T follicular helper cell (primary cell): Measurements from ENCODE around the gene MYO9A.

ENCODE experiments used
- DNase-seq: peaks from one replicate; pipeline ENCODE4 v3.0.0-alpha.2; 2020; ENCODE audit warnings: low read depth

The MYO9A gene

DNA sequence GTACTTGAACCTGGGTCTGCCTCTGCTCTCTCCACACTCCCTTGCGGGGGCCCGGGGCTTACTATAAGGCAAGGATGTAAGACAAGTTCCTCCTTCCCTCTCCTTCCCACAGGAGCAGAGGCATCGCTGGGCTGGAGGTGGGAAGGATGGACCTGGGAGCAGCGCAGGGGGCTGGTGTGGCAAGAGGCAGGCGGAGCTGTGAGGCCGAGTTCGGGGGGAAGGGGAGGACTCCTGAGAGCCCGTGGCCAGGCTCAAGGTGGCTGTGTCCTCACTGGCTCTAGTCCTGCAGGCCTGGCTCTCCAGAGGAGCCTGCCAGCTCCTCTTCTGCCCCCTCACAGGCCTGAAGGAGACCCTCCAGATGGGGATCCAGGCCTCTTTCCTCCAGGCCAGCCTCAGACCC, 308.6 kb downstream of the MYO9A start:
- no peak for DNase-seq

DNA sequence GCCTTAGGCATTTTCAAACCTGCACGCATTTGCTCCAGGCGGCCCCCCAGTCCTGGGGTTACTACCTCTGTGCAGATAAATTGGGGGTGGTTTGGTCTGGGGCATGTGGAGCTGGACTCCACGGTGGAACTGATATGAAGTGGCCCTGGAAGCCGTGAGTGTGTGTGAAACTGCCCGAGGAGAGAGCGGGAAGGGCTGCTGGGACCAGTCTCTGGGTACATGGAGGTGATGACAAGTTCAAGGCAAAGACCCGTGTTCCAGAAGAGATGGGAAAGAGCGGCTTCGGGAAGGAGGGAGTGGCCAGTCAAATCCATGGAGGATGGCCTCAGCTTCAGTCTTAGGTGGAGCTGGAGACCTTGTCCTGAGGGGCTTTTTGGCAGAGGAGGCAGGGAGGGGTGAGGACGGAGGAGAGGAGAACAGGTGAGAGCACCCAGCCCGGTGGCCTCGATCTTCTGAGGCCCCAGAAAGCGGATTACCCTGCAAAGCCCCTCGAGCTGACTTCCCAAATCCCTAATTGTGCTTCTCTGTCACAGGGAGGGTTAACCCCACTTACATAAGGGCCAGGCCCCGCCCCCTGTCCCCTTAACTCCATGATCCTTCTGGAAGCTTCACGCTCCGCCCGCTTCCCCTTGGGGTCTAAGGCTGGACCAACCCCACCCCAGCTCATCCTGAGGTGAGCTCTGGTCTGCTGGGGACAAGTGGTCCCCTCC, 309.5 kb downstream of the MYO9A start:
- DNase-seq = no peak

DNA sequence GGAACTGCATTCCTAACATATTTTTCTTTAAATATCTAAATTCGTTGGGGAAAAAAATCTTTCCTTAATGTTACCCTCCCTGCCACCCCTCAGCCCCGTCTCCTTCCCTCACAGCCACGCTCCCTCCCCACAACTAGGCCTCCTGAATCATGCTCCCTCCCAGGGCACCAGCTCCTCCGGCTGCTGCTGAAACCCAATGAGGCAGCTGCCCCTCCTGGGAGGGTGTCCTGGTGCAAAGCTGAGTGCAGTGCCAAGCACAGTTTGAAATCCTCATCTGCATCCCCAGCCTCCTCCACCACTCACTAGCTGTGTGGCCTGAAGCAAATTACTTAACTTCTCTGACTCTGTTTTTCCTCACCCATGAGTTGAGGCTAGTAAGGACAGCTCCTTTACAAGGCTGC, 310.3 kb downstream of the MYO9A start:
- no peak for DNase-seq

DNA sequence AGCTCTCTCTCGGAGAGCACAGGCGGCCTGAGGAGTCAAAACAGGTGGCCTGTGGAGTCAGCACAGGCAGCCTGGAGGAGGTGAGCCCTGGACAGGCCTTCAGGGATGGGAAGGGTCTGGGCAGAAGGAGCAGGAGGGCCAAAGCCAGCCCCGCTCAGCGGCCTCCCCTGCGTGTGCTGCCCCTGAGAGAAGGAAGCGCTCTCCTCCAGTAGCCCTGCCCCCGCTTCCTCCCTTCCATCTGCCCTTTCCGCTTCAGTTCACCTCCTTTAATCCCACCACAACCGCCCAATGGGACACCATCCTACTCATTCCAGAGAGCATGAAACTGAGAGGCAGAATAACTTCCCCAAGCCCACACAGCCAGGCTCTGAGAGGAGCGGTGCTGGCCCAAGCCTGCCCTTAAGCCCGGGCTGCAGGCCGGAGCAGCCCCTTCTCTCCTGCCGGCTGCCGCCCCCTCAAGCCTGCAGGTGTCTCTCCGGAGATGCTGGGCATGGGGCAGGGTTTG, 310.8 kb downstream of the MYO9A start:
- DNase-seq = no peak

DNA sequence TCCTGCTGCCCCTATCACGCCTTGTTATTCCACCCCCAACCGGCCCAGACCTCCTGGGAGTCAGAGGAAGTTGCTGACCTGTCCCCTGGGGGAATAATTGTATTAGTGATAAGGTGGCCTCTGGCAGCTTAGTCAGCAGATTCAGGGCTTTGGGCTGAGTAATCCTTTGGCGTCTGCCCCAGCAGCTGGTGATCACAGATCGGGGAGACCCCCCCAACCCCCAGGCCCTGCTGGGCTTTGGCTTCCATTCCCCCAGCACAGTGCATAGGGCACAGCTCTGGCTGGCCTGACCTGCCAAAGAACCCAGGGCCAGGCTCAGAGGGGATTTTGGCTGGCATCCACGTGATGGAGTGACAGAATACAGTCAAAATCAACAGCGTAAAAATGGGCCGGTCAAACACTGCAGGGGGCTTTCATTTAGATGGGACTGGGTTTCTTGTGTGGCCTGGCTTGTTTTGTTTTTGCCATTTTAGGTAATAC, 311.5 kb downstream of the MYO9A start:
- no peak for DNase-seq

DNA sequence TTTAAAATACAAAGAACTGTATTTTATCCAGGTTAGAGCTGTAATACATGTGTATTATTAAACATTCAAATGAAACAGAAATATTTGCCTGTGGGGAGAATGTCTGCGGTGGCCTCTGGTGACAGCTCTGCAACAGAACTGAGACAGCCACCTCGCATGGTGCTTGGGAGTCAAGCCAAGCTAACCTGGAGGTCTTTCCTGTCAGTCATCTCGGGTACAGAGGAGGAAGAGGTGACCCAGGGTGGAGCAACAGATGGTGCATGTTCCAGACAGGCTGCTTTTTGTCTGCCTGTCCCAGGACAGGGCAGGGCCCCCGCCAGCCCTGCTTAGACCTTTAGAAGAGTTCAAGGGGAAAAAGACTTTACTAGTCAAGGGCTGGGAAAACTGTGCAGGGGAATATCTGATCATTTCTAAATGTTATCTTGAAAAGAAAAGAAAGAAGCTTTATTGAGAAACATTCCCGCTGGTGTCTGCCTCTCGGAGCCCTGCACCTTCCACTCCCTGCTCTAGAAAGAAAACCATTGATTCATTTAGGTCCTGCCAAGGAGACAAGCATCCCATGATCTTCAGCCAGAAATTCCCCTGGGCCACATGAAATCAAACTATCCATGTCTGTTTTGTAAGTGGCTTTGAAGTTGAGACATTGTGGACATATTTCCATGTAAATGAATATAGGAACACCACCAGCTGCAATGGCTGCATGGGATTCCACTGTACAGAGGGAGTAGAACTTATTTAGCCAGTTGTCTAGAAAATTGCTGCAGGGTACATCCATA, 313.1 kb downstream of the MYO9A start:
- DNase-seq = no peak

DNA sequence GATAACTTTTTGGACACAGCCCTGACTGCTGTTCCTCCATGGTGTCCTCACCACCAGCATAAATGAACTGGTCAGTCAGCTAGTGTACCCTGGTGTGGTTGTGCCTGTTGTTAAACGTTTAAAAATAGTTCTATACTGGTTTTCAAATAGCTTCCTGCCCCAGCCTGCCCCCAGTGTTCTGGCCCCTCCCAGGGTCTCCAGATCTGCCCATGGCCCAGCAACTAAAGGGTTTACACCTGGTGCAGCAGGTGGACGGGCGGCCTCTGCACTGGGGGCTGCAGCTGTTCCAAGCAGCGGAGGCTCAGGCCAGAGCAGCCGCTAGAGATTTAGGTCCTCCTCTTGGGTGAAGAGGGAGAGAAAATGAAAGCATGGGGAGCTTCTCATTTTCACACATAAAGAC, 313.7 kb downstream of the MYO9A start:
- no peak for DNase-seq

DNA sequence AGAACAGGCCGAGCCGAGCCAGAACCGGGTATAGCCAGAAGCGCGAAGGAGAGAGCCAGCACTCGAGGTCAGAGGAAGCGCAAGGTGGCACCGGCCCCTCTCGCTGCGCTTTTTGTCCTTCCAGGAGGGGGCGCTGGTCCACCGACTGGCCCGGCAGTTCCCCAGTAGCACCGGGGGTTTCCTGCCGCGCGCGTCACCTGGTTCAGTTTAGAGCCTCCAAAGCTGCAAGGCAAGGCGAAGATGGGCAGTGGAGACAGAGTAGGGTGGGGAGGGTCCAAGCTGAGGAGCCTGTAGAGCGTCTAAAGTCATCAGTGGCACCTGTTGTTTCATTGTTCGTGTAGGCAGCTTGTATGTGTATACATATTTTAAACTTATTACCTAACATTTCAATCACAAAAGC, 315.2 kb downstream of the MYO9A start:
- no peak for DNase-seq

DNA sequence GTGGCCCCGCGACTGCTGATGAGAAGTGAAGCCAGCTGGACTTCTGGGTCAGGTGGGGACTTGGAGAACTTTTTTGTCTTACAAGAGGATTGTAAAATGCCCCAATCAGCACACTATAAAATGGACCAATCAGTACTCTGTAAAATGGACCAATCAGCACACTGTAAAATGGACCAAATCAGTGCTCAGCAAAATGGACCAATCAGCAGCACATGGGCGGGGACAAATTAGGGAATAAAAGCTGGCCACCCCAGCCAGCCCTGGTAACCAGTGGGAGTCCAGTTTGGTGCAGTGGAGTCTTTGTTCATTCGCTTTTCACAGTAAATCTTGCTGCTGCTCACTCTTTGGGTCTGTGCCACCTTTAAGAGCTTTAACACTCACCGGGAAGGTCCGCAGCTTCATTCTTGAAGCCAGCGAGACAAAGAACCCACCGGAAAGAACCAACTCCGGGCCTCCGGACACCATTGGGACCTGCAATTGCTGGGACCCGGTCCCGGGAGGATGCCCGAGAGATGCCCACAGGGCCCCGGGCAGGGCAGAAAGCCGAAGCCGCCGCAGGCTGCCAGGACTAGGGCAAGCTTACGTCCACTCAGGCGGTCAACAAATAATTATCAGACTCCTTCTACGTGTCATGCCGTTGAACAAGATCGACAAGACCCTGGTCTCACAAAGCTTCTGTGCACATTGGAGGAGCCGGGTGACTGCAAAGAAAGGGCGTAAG, 315.9 kb downstream of the MYO9A start:
- DNase-seq = no peak

DNA sequence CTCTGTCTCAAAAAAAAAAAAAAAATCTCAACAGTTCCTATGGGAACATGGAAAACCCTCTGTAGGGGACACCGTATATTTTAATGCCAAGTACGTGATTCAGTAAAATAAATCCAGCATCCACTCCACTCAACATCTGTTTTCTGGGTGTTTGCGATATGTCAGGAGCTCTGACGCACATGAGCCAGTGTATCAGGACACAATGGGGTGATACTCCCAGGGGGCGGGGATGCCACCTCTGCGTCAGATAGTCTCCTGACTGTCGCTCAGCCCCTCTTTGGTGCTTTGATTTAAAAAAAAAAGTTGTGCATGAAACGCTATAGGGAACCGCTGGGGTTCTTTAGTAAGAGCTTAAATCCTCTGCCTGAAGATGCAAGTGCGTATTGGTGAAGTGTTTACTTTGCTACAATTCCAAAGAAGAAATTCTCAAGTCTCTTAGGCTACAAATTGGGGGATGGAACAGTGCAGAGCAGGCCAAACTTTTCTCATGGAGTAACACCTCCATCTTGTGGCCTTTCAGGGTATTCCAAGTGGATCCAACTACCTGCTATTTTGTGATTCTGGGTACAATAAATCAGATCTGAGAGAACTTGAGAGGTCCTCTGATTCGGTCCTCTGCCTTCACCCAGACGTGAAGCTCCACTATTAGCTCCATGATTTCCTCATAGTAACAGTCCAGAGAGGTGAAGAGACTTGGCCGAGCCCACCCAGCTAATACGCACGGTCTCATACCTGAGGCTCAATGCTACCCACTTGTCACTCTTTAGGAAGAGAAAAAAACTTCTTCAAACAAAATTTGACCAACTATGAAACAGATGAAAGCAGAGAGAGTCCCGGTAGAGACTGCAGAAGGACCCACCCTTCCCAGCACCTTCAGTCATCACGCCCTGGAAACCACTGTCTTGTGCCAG, 316.9 kb downstream of the MYO9A start:
- DNase-seq = no peak

DNA sequence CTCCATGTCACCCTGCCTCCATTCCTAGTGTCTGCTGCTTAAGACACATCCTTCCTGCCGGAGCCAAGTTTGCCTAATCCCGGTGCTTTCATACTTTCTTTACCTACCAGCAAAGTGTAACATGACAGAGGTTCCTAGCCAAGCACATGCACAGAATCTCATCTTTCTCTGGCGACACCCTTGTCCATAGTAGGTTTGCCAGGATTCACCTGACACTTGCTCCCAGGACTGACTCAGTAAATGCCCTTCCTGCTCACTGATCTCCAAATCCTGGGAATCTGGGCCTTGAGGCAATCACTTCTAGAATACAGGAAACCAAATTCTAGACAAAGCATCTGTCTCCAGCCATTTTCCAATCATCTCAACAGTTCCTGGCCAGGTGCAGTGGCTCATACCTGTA, 317.8 kb downstream of the MYO9A start:
- DNase-seq = no peak

DNA sequence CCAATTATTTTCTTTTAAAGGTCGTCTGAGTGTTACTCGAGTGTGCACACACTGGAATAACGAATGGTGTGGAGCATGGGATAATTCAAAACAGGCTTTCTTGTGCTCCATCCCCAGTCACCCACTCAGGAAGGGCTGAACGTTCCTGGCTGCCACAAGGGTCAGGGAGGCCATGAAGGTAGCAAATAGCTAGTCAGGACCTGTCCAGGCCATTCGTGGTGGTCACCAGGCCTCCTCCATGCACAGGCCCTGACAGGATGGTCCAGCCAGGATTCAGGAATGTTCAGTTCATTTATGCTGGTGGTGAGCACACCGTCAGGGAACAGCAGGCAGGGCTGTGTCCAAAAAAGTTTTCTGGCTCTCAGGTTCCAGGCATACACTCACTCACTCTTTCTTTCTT, 319.3 kb downstream of the MYO9A start:
- DNase-seq = no peak

DNA sequence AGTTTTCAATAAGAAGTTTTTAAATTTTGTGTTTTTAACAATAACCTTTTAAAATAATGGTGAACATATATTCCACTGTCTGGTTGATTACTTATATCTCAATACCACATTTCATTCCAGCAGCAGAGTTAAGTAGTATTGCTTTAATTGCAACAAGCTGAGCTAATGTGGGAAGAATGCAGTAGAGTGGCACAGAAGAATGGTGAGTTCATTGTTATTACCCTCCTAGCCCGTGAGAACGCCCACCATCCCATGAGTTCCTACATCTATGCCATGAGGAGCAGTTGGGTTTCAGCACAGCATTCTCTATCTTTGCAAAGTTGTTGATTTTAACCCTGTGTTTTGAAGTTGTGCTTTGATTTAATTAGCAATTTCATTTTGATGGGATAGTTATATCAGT, 325.4 kb downstream of the MYO9A start:
- DNase-seq = no peak

DNA sequence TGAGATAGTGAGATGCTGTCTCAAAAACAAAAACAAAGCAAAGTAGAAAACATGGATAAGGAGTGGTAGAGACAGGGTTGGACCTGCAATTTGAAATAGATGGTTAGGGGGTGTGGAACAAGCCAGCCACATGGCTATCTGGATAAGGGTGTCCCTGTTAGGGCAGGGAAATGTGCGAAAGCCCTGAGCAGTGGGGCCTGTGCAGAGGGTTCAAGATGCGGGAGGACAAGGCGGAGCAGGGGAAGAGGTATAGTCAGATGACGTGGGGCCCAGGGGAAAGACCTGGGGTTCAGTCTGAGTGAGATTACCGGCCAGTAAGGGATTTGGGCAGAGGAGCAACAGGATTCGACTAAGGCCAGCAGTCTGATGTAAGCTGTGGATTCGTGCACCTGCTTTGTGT, 326.0 kb downstream of the MYO9A start:
- DNase-seq = no peak

DNA sequence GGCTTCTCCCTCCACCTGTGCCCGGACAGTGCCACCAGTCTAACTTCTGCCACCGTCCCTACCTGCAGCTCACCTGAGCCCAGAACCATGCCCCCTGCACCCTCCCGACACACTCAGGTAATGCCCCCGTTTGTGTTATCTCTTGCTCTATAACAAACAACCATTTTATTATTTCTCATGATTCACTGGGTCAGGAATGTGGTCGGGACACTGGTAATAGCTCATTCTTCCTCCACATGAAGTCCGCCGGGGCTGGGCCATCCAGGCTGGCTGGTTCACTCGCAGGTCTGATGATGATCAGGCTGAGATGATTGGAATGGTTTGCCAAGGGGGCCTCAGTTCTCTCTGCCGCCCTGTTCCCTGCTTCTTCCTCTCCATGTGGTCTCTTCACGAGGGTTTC, 327.9 kb downstream of the MYO9A start:
- DNase-seq = no peak

DNA sequence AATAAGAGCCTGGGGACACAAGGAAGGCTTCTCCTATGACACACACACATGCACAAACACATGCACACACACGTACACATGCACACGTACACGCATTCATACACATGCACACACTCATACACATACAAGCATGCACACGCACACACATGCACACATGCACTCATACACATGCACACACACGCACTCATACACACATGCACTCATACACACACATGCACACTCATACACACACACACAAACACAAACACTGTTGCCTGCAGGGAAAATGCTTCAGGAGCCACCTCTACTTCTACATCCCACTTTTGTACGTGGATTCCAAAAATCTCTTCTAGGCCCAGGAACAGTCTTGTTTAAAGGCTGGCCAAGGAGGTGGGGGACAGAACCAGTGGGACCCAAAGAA, 328.3 kb downstream of the MYO9A start:
- no peak for DNase-seq

DNA sequence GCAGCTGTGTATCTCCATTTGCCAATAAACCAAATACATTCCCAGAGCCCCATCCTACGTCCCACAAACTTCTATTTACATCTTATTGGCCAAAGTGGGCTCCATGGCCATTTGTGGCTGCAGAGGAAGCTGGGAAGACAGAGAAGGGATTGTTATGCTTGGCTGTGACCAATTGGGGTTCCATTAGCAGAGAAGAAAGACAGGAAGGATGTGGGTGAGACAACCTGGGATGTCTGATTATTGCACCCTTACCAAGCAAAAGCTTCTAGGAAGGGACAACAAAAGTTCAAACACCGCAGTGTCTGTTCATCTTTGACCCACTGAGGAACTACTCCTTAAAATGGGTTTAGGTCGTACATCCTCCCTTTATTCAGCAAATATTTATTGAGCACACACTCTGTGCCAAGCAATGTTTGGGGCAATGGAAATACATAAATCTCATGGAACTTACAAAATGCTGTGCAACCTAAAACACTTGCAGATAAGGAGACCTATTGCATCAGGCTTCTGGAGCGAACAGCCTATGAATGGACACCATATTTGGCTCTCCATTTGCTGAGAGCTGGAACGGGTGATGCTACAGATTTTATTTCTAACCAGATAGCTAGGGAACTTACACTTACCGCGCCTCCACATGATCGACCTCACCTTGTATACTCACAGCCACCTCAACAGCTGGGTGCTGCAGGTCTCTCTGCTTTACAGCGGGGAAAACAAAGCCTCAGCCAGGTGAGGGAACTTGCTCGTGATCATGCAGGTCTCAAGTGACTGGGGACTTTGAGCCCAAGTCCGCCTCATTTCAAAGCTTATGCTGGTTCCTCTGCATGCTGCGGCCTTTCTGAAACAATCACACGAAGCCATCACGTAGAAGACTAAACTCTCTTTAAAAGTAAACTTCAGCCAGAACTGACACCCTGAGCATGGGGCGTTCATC, 329.0 kb downstream of the MYO9A start:
- no peak for DNase-seq

DNA sequence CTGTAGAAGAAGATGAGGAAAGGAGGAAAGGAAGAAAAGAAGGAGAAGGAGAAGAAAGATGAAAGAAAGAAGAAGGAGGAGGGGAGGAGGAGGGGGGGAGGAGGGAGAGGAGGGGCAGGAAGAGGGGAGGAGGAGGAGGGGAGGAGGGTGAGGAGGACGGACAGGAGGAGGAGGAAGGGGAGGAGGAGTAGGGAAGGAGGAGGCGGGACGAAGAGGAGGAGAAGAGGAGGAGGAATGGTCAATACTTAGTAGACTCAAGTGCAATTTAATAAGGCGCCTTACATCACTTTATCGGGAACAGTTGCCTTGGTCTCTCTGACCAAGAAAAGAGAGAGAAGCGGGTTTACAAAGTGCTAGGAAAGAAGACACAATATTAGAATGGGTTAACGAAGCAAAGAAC, 331.3 kb downstream of the MYO9A start:
- DNase-seq = no peak

DNA sequence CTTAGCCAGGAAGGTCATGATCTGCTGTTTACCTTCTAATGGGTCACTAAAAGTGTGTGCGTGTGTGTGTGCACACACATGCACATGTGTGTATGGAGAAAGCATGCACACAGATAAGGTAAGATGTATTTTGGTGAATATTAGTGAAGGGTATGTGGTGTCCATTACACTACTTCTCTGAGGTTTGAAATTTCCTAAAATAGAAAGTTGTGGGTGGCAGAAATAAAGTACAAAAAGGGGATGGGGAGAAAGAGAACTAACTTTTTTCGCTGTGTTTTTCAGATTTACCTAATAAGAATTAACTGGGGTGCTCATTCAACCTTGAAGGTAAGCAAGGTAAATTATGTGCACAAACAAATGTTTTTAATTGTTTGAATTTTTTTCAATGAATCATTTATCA, 332.0 kb downstream of the MYO9A start:
- DNase-seq = no peak

DNA sequence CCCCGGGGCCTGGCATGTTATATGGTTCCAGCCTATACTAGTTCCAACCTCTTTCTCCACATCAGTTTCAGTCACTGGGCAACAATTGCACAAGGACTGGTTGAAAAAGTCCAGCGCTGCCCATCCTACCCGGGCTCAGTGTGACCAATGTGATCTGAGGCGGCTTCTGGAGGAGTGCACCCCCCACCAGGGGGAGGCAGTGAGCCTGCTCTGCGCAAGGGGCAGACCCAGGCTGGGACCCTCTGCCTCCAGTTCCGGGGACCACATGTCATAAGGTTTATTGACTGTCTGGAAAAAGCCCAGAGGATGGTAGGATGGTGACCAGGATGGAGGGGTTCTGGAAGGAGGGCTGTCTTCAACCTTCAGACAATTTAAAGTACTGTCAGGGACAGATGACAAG, 333.2 kb downstream of the MYO9A start:
- DNase-seq = no peak
